LoVo (cell line): ENCODE results near the gene ATP6AP1.
"Not testable (repeated sequence)": the region's sequence is repeated elsewhere in the genome, so short reads cannot be mapped to it uniquely, and the experiment has no call there.

ENCODE experiments used
- DNase-seq: peaks from one replicate; pipeline ENCODE4 v3.0.0-alpha.2; 2016; ENCODE audit warnings: low spot score

ATP6AP1 gene

DNA sequence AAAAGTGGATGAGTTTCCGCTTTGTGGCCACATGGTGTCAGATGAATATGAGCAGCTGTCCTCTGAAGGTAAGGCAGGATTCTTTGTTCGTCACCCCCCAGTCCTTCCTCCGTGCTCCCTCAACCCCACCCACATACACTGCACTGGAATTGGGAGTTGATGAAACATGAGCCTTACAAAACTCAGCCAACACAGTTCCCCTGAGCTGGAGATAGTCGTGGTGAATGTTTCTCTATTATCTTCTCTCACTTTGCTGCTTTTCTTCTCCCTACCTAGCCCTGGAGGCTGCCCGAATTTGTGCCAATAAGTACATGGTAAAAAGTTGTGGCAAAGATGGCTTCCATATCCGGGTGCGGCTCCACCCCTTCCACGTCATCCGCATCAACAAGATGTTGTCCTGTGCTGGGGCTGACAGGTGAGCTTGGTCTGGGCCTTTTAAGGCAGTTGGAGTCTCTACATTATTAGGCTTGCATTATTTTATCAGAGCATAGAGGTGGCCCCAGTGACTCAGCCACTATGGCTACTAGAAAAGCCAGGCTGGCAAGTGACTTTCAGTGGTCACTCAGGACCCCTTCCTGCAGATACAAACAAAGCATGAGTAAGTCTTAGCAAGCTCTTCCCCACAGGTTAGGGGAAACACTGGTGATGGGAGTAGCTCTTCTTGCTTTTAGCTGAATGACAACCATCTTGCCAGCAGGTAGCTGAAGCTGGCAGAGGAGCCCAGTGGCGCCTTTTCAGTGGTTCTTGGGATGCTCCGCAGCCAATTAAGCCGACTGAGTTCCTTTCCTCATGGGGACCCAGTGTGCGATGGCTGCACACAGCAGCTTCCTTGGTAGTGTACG lies 28.7 kb upstream of the ATP6AP1 start:
- no peak for DNase-seq

DNA sequence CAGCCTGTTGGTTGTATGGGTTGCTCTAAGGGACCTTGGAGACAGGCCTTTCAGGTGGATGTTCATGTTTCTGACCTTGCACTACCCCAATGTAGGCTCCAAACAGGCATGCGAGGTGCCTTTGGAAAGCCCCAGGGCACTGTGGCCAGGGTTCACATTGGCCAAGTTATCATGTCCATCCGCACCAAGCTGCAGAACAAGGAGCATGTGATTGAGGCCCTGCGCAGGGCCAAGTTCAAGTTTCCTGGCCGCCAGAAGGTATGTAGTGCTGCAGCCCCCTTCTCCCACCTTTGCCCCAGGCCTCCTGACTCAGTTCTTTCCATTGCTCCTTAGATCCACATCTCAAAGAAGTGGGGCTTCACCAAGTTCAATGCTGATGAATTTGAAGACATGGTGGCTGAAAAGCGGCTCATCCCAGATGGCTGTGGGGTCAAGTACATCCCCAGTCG lies 28.1 kb upstream of the ATP6AP1 start:
- not testable (repeated sequence) for DNase-seq

DNA sequence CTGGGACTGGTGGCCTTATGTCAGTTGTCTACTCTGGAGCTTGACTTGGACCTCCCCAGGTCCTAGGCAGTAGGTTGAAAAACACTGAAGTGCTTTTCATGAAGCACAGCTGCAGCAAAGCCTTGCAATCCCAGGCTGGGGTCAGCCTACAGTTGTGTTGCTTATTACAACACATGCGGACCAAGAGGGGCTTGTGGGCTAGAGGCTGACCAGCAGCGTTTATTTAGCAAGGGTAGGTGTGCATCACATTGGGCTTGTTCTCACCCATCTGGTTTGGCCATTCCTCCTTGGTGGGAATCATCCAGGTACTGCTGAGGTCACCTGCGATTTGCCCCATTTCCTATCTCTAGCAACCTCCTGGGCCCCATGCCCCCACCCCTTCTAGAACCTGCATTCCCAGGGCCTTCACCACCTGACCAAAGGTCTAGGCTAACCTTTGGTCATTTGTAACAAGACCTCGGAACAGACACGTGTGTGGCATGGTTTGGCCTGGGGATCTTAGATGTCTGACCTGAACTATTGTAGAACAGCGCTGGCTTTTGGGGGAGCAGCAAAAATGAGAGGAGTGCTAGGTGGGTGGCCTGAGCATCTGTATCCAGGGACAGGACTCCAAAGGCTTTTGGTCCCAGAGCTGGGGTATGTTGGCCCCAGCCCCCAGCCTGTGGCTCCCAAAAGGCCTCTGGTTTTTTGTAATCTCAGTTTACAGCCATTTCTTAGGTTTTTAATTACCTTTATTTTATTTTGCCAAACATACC lies 27.3 kb upstream of the ATP6AP1 start:
- DNase-seq = no peak

DNA sequence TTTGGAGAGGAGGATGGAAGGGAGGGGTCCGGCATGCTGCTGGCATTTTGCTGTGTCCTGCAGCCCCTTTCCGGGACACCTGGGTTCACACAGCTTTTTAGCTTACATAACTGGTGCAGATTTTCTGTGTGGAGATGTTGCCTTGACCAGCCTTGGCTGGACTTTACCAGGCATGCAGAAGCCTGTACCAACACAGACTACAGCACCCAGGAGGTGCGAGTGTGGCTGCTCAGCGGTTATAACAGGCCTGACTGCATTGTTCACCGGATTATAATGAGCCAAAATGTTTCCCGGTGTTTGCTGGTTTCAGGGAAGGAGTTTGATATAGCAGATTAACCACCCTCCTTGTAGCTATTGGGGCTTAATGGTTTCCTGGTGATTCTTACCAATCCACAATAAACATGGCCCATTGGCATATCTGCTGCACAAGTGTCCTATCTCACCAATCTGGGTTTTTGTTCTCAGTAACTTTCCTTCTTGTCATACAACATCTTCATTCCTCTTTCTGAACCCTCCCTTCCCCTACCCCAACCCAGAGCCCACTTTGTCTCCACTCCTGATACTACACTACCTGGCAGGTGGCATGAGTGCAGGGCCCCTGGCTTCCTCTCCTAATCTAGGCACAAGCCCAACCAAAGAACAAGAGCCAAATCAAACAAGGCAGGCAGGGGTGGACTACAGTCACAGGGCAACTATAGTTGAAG lies 26.4 kb upstream of the ATP6AP1 start:
- DNase-seq = no peak

DNA sequence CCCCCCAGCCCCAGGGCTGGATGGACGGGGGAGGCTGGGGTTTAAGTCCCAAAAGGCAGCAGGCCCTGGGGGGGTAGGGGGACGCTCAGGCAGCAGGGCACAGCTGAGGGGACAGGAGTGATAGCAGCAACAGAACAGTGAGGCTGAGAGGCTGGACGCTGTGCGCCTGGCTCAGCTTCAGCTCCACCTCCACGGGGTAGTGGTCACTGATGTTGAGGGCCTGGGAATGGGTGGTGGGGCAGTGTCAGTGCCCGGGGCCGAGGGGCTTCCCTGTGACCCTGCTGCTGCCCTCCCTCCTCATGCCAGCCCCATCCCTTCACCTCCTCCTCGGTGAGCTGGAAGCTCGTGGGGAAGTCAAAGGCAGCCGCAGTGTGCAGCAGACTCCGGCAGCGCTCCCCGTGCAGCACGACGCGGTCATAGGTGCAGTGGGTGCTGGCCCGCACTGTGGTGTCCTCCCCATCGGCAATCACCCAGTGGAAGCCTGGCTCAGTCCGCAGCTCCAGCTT lies 25.8 kb upstream of the ATP6AP1 start:
- DNase-seq = no peak

DNA sequence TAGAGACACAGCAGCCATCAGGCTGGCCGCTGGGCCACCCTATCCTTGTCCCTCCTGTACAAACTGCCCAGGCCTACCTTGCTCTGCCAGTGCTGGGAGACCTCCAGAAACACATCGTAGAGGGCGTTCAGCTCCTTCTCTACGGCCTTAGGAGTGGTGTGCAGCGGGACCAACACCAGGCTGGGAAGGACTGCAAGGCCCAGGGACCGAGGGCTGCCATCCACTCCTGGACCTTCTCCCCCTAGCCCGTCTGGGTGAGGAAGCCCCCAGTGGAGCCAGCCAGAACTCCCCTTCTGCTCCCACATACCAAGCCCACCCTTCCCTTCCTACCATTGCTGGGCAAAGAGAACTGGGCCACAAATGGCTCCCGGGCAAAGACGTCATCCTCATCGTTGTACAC lies 25.3 kb upstream of the ATP6AP1 start:
- no peak for DNase-seq

DNA sequence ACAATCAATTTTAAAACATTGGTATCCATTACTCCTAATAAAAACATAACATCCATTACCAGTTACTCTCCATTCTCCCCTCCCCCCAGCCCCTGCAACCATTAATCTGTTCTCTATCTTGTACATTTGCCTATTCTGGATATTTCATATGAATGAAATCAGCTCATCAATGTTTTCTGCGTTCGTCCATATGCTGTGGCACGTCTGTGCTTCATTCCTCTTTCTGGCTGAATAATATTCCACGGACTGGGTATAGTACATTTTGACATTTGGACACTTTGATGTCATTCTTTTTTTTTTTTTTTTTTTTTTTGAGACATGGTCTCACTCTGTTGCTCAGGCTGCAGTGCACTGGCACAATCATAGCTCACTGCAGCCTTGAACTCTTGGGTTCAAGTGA lies 24.6 kb upstream of the ATP6AP1 start:
- DNase-seq = no peak

DNA sequence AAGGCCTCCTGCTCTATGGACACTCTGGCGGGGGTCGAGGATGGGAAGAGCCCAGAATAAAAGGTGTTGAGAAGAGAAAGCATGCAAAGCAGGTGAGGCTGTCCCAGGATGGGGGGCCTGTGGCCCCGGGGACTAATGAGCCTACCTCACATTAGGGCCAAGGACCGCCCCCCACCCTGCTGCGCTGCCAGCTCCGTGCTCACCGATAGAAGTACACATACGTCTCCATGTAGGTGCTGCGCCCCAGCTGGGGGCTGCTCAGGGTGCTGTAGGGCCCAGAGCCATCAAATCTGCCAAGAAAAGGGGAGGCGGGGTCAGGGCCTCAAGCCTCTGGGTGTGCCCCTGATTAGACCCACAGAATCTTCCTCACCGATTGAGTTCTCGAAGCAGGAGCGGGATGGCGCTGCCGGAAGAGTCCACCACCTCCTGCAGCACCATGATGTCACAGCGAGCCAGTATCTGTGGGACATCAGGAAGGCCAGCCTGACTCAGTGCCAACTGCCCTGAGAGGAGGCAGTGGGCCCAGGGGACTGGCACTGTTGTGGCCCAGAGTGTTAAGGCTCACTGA lies 23.8 kb upstream of the ATP6AP1 start:
- no peak for DNase-seq

DNA sequence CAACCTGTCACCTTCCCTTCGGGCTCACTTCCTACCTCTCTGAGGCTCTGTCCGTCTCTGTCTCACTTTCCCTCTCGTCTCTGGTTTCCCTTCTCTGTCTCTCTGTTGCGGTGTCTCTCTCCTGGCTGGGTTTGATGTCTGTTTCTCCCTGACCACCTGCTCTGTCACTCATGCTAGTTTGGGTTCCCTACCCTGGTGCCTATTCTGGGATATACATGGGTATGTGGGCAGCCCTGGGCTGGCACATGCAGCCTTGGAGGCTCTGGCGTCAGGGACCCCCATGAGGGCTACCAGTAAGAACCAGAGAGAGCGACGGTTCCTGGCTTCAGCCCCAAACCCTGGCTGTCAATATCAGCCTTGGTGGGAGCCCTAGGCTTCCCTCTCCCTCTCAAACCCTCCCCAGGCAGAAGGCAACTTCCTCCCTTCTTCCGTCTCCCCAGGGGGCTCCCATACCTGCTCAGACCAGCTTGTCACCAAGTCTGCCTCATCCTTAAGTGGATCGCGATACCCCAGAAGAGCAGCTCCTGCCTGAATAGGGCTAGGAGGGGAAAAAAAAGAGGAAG lies 19.7 kb upstream of the ATP6AP1 start:
- DNase-seq = no peak

DNA sequence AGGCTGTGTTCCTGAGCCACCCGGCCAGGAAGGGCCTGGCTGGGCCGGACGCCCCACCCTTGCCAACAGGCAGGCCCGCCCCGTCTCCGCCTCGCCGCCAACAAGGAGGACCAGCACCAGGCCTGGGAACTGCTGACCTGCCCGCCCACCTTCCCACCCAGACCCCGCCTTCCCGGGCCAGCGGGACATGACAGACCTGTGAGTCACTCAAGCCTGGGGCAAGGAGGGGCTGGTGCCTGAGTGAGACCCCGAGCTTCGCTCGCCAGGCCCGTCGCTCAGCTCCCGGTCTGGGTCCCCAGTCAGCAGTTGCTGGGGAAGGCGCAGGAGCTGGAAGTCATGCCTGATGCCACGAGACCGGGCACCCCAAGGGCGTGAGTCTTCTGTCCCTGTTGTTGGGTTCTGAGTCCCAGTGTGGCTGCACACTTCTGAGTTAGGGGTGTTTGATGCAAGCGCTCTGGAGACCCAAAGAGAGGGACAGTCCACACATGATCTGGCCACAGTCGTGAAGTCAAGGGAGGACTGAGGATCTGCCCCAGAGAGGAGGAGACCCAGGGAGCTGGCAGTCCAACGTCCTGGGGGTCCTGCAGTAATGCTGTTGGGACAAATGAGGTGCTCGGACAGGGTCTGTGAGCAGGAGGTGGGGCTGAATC lies 19.1 kb upstream of the ATP6AP1 start, which contains the start of gene DNASE1L1:
DNASE1L1 (minus strand) TSS at position 33 of the 650 bp plus-strand sequence. CDS start 3,686 bp downstream, outside the sequence.
- DNase-seq = peak; percentile 79

DNA sequence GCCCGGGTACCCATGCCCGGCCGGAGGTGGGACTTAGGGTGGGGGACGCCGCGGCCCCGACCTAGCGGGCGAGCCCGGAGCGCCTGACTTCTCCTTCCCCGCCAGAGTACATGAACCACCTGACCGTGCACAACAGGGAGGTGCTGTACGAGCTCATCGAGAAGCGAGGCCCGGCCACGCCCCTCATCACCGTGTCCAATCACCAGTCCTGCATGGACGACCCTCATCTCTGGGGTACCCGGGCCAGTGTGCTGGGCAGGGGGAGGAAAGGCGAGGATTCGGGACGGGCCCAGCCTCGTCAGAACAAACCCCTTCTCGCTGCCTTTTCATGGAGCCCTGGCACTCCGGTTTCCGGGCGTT lies 16.5 kb upstream of the ATP6AP1 start:
- no peak for DNase-seq

DNA sequence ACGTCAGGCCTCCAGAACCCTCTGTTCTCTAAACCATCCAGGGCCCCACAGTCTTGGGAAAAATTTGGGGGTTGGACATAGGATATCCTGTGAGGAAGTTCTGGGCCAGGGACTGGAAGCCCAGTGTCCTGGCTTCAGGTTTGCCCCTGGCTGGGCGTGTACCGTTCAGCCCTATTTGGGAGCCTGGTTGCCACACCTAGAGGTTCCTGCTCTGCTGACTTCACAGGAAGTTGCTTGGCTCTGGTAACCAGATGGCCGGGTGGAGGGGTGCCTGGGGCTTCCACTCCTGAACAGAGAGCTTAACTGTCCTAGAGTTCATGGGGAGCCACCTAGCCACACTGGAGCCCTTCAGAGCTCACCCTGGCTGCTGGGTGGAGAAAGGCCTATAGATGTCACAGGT lies 16.0 kb upstream of the ATP6AP1 start:
- no peak for DNase-seq

DNA sequence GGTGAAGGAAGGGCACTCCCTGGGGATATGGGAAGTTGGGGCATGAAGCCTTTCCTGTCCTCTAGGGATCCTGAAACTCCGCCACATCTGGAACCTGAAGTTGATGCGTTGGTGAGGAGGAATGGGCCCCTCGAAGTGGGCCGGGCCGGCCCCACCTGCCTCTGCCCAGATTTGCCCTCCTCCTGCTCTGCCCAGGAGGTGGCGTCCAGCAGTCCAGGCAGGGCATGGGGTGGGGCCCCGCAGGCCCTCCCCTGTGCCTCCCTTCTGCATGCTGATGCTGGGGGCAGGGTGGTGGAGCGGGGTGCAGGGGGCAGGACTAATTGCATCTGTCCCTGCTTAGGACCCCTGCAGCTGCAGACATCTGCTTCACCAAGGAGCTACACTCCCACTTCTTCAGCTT lies 15.3 kb upstream of the ATP6AP1 start:
- no peak for DNase-seq

DNA sequence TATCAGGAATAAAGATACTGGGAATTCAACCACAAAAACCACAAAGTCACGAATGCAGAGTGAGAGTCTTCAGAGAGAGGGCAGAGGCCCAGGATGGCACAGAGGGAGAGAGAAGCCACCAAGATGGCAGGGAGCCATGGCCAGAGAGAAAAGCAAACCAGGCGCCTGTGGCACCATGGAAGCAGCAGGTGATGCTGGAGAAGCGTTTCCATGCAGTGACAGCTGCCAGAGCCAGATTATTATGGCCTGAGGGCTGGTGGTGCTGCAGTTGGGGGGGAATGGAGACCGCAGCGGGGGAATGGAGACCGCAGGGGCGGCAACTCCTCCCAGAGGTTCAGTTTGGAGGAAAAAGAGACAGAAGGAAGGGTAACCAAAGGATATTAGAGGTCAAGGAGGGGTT lies 11.3 kb upstream of the ATP6AP1 start:
- DNase-seq = no peak

DNA sequence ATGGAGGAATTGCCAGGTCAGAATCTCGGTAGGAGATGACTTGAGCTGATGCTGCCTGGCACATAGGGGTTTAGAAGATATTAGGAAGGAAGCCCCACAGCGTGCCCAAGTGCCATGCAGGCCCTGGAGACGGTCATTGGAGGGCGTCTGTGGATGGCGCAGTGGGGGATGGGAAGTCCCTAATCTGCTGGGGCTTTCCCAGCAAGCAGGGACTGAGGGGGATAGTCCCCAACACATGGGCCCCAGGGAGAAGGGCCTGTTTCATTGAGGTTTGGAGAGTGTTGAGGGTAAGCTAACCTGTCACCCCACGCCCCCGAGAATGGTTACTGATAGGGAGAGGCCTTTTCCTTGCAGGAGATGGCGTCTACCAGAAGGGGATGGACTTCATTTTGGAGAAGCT lies 9.3 kb upstream of the ATP6AP1 start:
- DNase-seq = no peak

DNA sequence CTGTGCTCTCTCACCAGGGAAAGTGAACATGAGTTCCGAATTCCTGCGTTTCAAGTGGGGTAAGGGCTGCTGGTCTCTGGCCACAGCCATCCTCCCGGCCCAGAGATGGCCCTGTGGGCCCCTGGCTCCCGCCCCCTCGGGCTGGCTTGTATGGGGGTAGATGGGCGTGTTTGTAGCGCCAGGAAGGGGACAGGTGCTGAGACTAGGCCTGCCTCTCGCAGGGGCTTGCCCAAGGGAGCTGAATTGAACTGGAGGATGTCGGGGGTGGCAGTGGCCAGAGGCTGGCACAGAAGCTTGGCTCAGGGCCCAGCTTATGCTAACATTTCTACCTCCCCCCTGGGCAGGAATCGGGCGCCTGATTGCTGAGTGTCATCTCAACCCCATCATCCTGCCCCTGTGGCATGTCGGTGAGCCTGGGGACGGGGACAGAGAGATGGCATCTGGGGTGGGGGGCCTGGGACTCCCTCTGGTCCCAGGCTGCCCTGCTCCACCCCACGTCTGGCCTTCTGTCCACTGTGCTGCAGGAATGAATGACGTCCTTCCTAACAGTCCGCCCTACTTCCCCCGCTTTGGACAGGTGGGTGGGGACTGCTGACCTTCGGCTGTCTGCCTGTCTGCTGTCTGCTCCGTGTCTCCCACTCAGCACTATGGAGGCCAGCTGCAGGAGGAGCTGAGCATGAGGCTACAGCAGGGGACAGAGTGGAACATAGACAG lies 8.6 kb upstream of the ATP6AP1 start:
- no peak for DNase-seq

DNA sequence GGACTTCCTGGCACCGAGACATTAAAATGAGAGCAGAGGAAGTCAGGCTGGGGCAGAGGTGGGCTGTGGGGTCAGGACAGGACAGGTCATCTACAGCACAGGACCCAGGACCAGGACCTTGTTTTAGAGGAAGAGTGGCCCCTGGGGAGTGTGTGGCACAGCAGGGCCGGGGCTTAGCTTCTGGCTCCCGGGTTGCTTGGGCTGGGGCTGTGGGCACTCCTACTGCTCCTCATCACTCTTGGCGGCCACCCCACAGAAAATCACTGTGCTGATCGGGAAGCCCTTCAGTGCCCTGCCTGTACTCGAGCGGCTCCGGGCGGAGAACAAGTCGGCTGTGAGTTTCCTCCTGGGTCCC lies 8.1 kb upstream of the ATP6AP1 start:
- DNase-seq = no peak

DNA sequence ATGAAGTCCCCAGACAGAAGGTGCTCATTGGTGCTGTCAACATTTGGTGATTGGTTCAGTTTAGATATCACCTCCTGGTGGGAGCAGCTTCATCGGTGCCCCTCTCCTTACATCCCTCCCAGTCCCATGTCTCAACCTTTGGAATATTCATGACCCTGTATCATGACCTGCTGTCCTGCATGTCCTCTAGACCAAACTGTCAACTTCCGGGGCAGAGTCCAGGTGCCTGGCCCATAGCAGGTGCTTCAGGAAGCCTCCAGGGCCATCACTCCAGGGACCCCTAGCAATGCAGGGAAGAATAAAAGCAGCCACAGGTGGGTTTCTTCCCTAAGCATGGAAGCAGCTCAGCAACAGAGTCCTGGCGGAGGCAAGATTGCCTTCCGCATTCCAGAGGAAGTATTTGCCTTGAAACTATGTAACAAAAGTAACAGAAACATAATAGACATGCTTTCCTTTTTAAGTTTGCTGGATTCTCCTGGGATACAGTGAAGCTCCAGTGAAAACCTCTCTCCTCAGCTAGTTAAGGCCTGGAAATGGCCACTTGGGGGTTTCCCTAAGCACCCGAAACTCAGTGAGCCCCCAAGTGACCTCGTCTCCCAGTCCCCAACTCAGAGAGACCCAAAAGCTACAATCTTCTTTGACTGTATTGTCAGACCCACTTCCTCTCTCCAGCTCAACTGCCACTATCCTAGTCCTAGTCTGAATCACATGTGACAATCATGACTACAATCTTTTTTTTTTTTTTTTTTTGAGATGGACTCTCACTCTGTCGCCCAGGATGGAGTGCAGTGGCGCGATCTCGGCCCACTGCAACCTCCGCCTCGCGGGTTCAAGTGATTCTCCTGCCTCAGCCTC lies 1.3 kb upstream of the ATP6AP1 start:
- DNase-seq = no peak

DNA sequence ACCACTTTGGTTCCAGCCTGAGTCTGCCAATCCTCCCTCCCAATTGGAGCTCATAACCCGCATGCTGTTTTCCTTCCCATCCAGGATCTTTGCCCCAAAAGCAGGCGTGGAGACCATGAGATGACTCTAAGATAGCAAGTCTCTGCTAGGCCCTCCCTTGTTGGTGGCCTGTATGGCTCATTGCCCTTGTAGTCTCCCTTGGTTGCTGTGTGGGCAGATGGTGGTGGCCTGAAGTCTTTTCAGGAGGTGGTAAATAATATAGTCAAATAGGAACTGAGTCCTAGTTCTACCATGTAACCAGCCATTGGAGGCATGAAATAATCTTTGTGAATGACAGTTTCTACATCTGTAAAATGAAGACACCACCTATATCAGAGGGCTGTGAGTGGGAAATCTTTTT lies 1.2 kb downstream of the ATP6AP1 start:
- no peak for DNase-seq

DNA sequence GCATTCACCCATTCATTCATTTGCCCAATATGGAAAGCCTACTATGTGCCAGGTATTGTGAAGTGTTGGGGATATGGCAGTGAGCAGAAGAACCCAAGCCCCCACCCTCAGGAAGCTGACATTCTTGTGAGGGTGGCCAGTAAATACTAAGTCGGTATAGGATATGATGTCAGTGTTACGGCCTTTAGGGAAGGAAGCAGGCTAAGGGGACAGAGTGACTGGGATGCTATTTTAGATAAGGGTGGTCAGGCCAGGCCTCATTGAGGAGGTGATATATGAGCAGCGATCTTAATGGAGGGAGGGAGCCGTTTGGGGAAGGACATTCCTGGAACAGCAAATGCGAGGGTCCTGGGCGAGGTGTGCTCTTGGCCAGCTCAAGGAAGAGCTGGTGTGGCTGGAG lies 2.0 kb downstream of the ATP6AP1 start:
- DNase-seq = no peak
